ENCODE data around the gene ZBTB44. TPM values are rescaled to one million over a fixed set of nuclear protein-coding genes. Genes with fewer than 3 reads are reported as not detected.

The ZBTB44 gene
- total RNA-seq, 1 experiment from 2014 or later = 66.4 TPM

DNA sequence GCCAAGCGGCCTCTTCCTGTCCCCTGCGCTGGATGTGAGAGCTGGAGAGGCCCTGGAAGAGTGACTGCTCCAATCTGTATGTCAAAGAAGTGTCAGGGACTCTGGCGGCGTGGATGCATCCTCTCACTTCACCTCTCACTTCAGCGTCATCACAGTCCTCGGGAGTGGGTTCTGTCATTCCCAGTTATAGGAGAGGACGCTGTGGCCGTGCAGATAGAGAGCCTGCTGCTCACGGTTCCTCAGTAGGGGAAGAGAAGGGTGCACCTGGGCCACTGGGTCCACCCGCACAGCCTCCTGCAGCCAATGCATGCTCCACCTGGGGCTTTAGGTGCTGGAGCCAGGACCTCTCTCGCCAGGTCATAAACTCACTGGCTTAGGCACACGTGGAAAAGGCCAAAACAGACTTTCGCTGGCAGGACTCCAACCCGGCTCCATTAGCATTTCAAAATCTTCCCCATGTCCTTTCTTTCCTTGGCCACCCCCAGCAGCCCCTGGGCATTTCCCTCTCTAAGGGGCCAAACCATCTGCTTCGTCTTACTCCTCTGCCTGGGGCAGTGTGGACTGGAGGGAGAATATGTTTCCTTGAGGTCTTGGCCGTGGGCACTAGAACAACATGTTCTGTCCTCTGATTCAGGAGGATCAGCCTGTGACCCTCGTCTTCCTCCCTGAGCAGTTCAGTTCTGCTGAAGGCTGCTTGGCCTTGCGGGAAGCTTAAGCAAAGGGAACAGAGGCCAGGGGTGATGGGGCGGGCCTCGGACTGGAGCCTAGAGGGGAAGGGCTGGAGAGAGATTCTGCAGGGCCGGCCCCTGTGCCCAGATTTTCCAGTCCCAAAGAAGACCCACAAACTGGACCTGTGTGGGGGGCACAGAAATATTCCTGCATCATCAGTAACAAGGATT is 97.3 kb downstream of the ZBTB44 start:
- intact Hi-C loops (cut with micrococcal nuclease; ENCODE audit: unreplicated experiment) = loop anchor here (10.0 kb wide), 1 partner anchor 167 kb away; no protein-coding TSS in a partner anchor
- CTCF ChIA-PET = no interaction called here
- in situ Hi-C loops (cut with HindIII; ENCODE audit: low pct_unique_long_range_greater_than_20kb, low sequenced_read_pairs) = no loop called here
- POLR2A ChIA-PET = no interaction called here
- ATAC-seq = no peak
- no peaks in the 10 kb centered on the region for H3K9me3 ChIP-seq (ENCODE audit: control insufficient read depth, insufficient read depth, low read depth, low read length)
- no peak overlapping the region for H3K27ac ChIP-seq (ENCODE audit: low read length)
- DNase-seq (ENCODE audit: low read depth, low spot score) = no peak
- TF ChIP-seq TCF7L2 (IDR thresholded peaks at IDR 0.05; ENCODE audit: low read depth, low read length) = no peak
- 0 out of 2 replicates have a peak, but pooled peaks cover 2% of the 10 kb centered on the region for H3K4me1 ChIP-seq (ENCODE audit: control insufficient read depth, insufficient read depth, low read length)
- no peaks in the 10 kb centered on the region for H3K36me3 ChIP-seq (ENCODE audit: control insufficient read depth, insufficient read depth, low read length)
- no TSS peak for BruUV-seq (replicated peaks)
- H3K27me3 ChIP-seq (ENCODE audit: control insufficient read depth, insufficient read depth, low read length) = no peaks in the 10 kb centered on the region
- no peak overlapping the region for H3K4me3 ChIP-seq (ENCODE audit: low read depth in 2 of 2, low read length in 2 of 2)

DNA sequence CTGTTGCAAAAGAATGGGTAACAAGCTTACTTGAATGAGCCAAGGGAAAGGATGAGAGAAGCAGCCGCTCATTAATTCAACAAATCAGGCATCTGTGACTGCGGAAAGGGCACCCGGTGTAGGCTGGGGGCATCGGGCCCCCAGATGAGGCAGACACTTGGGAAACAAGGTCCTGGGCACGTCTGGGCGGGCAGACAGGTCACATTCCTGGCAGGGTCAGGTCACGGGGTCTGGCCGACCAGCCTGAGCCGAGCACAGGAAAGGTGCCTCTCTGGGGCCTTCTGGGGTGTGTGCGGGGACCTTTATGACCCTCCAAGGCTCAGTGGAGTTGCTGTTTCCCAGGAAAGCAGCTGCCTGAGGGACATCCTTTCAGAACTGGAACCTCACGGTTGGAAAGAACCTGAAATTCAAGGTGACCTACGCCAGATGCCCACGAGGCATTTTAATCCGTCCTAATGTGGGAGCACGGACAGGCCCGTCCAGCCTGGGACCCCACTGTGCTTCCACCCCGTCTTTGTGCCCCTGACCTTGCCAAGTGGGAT is 98.1 kb downstream of the ZBTB44 start:
- H3K4me1 ChIP-seq (ENCODE audit: control insufficient read depth, insufficient read depth, low read length) = 0 out of 2 replicates have a peak, but pooled peaks cover 2% of the 10 kb centered on the region
- H3K27me3 ChIP-seq (ENCODE audit: control insufficient read depth, insufficient read depth, low read length) = no peaks in the 10 kb centered on the region
- POLR2A ChIA-PET = no interaction called here
- DNase-seq (ENCODE audit: low read depth, low spot score) (no peak), ATAC-seq (no peak)
- CTCF ChIA-PET = no interaction called here
- no peak overlapping the region for H3K4me3 ChIP-seq (ENCODE audit: low read depth in 2 of 2, low read length in 2 of 2)
- BruUV-seq (replicated peaks) = no TSS peak
- no peak for TF ChIP-seq TCF7L2 (IDR thresholded peaks at IDR 0.05; ENCODE audit: low read depth, low read length)
- no peak for TF ChIP-seq POLR2AphosphoS5 (IDR thresholded peaks at IDR 0.05; ENCODE audit: low read depth, low read length)
- TF ChIP-seq CTCF (IDR thresholded peaks at IDR 0.05) = no peak
- no peak for TF ChIP-seq SIN3A (IDR thresholded peaks at IDR 0.05; ENCODE audit: borderline replicate concordance, insufficient read depth, low read depth, low read length)
- no peak for TF ChIP-seq REST (IDR thresholded peaks at IDR 0.05; ENCODE audit: insufficient read depth in 1 of 2, low read depth in 2 of 2, low read length in 1 of 2)
- H3K36me3 ChIP-seq (ENCODE audit: control insufficient read depth, insufficient read depth, low read length) = no peaks in the 10 kb centered on the region
- in situ Hi-C loops (cut with HindIII; ENCODE audit: low pct_unique_long_range_greater_than_20kb, low sequenced_read_pairs) (no loop called here), intact Hi-C loops (cut with micrococcal nuclease; ENCODE audit: unreplicated experiment) (loop anchor here (10.0 kb wide), 1 partner anchor 168 kb away; no protein-coding TSS in a partner anchor)
- H3K9me3 ChIP-seq (ENCODE audit: control insufficient read depth, insufficient read depth, low read depth, low read length) = no peaks in the 10 kb centered on the region
- no peak overlapping the region for H3K27ac ChIP-seq (ENCODE audit: low read length)

DNA sequence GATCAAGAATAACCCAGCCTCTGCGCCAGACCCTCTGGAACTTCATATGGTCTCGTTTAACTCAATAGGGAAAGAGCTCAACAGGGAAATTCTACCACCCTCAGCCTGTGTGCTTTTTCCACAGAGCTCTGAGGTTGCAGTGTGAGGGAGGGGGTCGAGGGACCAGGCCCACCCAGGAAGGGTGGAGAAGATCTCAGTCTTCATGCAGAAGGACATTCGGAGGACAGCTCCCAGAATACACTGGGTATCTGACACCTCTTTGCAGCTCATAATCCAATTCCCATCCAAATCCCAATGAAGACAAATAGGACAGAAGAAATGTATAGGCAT is 98.5 kb downstream of the ZBTB44 start:
- DNase-seq (ENCODE audit: low read depth, low spot score) = no peak
- H3K27ac ChIP-seq (ENCODE audit: low read length) = no peak overlapping the region
- ChIA-PET CTCF (no interaction called here), POLR2A (no interaction called here)
- BruUV-seq (replicated peaks) = no TSS peak
- intact Hi-C loops (cut with micrococcal nuclease; ENCODE audit: unreplicated experiment) (loop anchor here (10.0 kb wide), 1 partner anchor 169 kb away; no protein-coding TSS in a partner anchor), in situ Hi-C loops (cut with HindIII; ENCODE audit: low pct_unique_long_range_greater_than_20kb, low sequenced_read_pairs) (no loop called here)
- no peak for ATAC-seq
- no peaks in the 10 kb centered on the region for H3K9me3 ChIP-seq (ENCODE audit: control insufficient read depth, insufficient read depth, low read depth, low read length)
- TF ChIP-seq POLR2AphosphoS5 (IDR thresholded peaks at IDR 0.05; ENCODE audit: low read depth, low read length) (no peak), CTCF (IDR thresholded peaks at IDR 0.05) (no peak), TCF7L2 (IDR thresholded peaks at IDR 0.05; ENCODE audit: low read depth, low read length) (no peak), SIN3A (IDR thresholded peaks at IDR 0.05; ENCODE audit: borderline replicate concordance, insufficient read depth, low read depth, low read length) (no peak), REST (IDR thresholded peaks at IDR 0.05; ENCODE audit: insufficient read depth in 1 of 2, low read depth in 2 of 2, low read length in 1 of 2) (no peak)
- 0 out of 2 replicates have a peak, but pooled peaks cover 2% of the 10 kb centered on the region for H3K4me1 ChIP-seq (ENCODE audit: control insufficient read depth, insufficient read depth, low read length)
- no peak overlapping the region for H3K4me3 ChIP-seq (ENCODE audit: low read depth in 2 of 2, low read length in 2 of 2)
- H3K36me3 ChIP-seq (ENCODE audit: control insufficient read depth, insufficient read depth, low read length) = no peaks in the 10 kb centered on the region
- H3K27me3 ChIP-seq (ENCODE audit: control insufficient read depth, insufficient read depth, low read length) = no peaks in the 10 kb centered on the region
